ENCODE measurements around the gene GPR148.

Gene GPR148

DNA sequence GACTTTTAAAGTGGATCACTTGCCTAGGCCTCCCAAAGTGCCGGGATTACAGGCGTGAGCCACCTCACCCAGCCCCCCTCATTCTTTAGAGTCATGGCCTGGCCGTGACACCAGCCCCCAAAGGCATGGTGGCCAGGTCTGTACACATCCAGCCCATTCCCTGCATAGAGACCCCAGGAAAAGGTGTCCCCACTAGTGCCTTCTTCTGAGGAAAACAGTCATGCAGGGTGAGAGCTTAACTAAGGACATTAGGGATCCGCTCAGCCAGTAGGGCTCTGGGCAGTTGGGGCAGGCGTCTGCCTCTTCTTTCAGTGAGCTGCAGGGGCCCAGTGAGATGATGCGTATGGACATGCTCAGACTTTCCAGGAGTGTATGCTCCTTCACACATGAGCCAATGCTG is 20.8 kb downstream of the GPR148 start:
- no peak for FAIRE-seq

DNA sequence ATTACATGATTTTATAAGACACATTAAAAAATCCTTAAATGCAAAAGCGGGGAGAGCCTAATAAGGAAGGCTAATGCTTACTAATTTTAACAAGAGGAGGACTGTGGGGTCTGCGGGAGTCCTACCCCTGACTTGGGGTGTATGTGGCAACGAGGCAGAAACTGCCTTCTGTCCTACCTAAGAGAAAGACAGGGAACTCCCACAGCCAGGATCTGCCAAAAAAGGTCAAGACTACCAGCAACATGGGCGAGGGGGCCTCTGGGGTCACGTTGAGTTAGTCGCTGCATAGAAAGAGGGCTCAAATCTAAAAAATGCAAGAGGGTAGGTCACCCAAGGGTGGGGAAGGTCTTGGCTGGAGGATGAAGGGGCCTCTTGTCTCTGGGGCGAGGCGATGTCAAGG is 25.9 kb downstream of the GPR148 start:
- no peak for FAIRE-seq

GRCh38 chr2:130755256-130756052 is 26.6 kb downstream of the GPR148 start, which contains the start of gene AMER3:
Gene AMER3 (plus strand): TSS chr2:130755540. CDS start chr2:130762073, 6,533 bp downstream.
- FAIRE-seq: no peak

DNA sequence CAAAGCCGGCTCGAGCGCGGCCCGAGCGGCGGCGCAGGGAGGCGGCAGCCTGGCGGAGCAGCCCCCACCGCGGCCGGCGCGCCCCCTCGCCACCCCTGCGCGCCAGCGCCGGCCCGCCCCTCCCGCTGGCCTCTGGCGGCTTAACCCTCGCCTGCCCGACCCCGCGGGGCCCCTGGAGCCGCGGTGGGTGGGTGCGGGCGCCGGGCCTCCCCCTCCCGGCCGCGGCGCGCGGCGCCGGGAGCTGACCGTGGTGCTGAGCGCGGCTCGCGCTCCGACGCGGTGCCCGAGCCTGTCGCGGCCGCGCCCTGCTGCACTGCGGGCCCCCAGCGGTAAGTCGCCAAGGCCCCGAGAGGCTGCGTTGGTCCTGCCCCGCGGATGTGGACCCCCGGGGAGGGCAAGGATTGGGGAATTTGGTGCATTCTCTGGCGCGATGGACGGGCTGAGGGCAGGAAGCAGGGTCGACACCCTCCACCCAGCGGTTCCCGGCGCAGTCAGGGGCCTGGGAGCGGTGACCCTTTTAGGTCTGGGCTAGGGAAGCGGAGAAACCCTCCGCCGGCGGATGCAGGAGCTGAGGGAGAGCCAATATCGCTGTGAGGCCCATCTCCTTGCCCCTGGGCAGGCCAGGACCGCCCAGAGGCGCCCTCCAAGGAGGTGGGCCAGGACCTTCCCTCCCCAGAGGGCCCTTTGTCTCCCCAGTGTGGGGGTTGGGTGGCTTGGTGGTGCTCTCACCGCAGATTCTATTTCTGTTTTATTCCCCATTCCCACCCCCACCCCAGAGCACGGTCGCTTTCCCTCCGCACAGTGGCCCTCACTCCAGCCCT is 27.4 kb downstream of the GPR148 start:
- no peak for FAIRE-seq

GRCh38 chr2:130756874-130757668 is 28.2 kb downstream of the GPR148 start:
- FAIRE-seq: no peak

- no peak for FAIRE-seq
Observed at GRCh38 chr2:130759906-130760753, 31.3 kb downstream of the GPR148 start.

GRCh38 chr2:130760754-130761751 is 32.2 kb downstream of the GPR148 start:
- no peak for FAIRE-seq

- FAIRE-seq: no peak
Observed at GRCh38 chr2:130762031-130762909, 33.4 kb downstream of the GPR148 start.

DNA sequence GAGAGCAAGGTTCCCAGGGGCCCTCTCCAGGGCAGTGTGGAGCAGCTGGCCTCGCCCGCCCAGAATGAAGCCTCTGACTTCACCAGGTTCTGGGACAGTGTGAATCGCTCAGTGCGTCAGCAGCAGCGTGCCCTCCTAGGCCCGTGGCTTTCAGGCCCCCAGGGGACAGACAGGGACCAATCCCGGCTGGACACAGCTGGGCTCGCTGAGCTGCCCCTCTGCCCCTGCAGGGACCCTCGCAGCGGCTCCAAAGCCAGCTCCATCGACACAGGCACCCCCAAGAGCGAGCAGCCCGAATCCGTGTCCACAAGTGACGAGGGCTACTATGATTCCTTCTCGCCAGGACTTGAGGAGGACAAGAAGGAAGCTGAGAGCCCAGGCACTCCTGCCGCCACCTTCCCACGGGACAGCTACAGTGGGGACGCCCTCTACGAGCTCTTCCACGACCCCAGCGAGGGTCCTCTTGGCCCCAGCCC is 34.1 kb downstream of the GPR148 start:
- no peak for FAIRE-seq

DNA sequence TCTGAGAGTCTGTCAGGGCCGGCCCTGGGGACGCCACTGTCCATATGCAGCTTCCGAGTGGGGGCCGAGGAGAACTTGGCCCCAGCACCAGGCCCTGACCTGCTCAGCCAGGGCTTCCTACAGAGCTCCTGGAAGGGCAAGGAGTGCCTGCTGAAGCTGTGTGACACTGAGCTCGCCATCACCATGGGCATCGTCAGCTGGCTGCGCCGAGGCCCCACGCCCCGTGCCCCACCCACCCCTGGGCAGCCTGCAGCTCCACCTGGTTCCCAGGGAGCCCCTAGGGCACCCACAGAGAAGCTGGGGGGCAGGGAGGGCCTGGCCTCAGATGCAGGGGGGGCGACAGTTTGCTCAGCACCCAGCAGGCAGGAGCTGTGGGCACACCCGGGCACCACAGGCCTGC is 34.5 kb downstream of the GPR148 start:
- FAIRE-seq: no peak

GRCh38 chr2:130764035-130764820 is 35.4 kb downstream of the GPR148 start:
- FAIRE-seq: no peak

GRCh38 chr2:130764821-130765115 is 35.9 kb downstream of the GPR148 start:
- FAIRE-seq: no peak

- no peak for FAIRE-seq
Observed at GRCh38 chr2:130765464-130765863, 36.6 kb downstream of the GPR148 start.

- FAIRE-seq: no peak
Observed at GRCh38 chr2:130766037-130766436, 37.2 kb downstream of the GPR148 start.

DNA sequence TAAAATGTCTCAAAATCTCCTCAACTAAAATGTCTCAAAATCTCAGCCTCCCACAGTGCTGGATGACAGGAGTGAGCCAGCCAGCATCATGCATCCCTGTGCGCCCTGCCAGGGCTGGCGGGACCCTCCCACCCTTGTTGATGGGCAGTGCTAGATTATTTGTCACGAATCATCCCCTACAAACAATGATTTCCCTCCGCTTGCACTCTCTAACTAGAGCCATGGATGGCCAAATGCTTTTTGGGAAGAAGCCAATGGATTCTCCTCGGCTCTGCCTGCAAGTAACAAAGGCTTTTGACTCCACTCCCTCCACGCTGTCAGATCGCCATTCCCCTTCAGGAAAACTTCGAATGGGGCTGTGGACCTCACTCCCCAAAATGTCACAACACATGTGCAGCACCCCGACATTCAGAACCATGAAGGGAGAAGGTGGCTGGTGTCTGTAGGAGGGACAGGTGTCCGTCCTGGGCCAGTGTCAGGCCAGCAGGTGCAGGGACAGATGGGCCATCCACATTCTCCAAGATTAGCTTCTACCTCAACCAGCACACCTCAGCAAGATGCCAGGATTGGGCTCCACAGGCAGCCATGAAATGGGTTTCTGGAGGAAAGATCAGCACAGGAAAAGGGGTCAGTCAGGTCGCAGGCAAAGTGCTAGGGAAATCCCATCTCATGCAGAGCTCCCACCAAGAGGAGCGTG is 38.0 kb downstream of the GPR148 start:
- FAIRE-seq: no peak

GRCh38 chr2:130767408-130767775 is 38.5 kb downstream of the GPR148 start:
- no peak for FAIRE-seq

GRCh38 chr2:130768191-130768855 is 39.5 kb downstream of the GPR148 start:
- FAIRE-seq: no peak

DNA sequence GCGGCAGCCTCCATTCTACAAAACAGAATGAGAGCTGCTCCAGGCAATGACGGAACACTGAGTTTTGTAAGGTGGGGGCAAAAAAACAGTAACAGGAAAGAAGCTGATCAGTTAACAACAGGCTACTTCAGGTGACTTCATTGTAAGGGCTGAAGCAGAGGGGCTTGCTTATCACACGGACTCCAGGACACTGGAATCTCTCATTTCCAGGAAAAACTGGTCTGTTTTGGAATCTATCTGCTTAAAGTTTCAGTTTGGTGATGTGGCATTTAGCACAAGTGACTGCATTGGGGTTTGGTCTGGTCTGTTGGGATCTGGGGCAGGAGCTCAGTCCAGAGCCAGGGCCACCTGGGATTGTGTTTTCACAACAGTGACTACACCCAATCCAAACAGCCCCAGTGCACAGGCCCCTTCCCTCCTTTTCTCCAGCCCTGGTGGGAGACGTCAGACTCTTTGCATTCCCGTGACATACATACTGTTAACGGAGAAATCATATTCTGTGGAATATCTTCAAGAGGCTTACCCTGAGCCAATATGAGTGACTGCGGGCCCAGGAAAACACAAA is 40.6 kb downstream of the GPR148 start:
- FAIRE-seq: no peak

Data from TTC549 (cell line).